Stimulated activated CD8-positive, alpha-beta memory T cell treated with anti-CD3 and anti-CD28 coated beads, Interleukin-2, amount 100 ng/mL, for 1 hour (primary cell): ENCODE data around the gene GRID2.

ENCODE experiments used
- DNase-seq, 2 donors: peaks; one replicate each; pipeline ENCODE4 v3.0.0-alpha.2; 2020; ENCODE audit warnings: low read depth in 2 of 2

GRID2 gene

GRCh38 chr4:92679149-92679548 is 375.4 kb downstream of the GRID2 start:
- DNase-seq, result no peak

GRCh38 chr4:92714640-92715039 is 410.9 kb downstream of the GRID2 start:
- DNase-seq, result no peak

GRCh38 chr4:92733231-92733630 is 429.5 kb downstream of the GRID2 start:
- DNase-seq, result no peak

GRCh38 chr4:92735025-92735665 is 431.4 kb downstream of the GRID2 start:
- DNase-seq, result no peak

- no peak for DNase-seq
Observed at GRCh38 chr4:92760433-92760832, 456.7 kb downstream of the GRID2 start.

- DNase-seq, result no peak
Observed at GRCh38 chr4:92776080-92776479, 472.3 kb downstream of the GRID2 start.

GRCh38 chr4:92789741-92790140 is 486.0 kb downstream of the GRID2 start:
- DNase-seq, result no peak

GRCh38 chr4:92791871-92792440 is 488.2 kb downstream of the GRID2 start:
- DNase-seq, result no peak

- no peak for DNase-seq
Observed at GRCh38 chr4:92809381-92809780, 505.6 kb downstream of the GRID2 start.

- DNase-seq, result no peak
Observed at GRCh38 chr4:92812652-92813051, 508.9 kb downstream of the GRID2 start.

- no peak for DNase-seq
Observed at GRCh38 chr4:92814677-92815076, 510.9 kb downstream of the GRID2 start.

- no peak for DNase-seq
Observed at GRCh38 chr4:92825256-92825655, 521.5 kb downstream of the GRID2 start.

GRCh38 chr4:92825791-92826190 is 522.0 kb downstream of the GRID2 start:
- DNase-seq, result no peak

GRCh38 chr4:92830771-92831170 is 527.0 kb downstream of the GRID2 start:
- DNase-seq, result no peak

GRCh38 chr4:92840880-92841279 is 537.1 kb downstream of the GRID2 start:
- DNase-seq, result no peak

- no peak for DNase-seq
Observed at GRCh38 chr4:92843784-92844183, 540.0 kb downstream of the GRID2 start.

- no peak for DNase-seq
Observed at GRCh38 chr4:92847026-92847425, 543.3 kb downstream of the GRID2 start.

GRCh38 chr4:92862509-92862908 is 558.7 kb downstream of the GRID2 start:
- DNase-seq, result no peak

- no peak for DNase-seq
Observed at GRCh38 chr4:92864096-92864495, 560.3 kb downstream of the GRID2 start.

- no peak for DNase-seq
Observed at GRCh38 chr4:92872604-92873003, 568.8 kb downstream of the GRID2 start.

- DNase-seq, result no peak
Observed at GRCh38 chr4:92885632-92886031, 581.9 kb downstream of the GRID2 start.

- no peak for DNase-seq
Observed at GRCh38 chr4:92952426-92952825, 648.7 kb downstream of the GRID2 start.

- no peak for DNase-seq
Observed at GRCh38 chr4:92952897-92953296, 649.1 kb downstream of the GRID2 start.

- DNase-seq, result no peak
Observed at GRCh38 chr4:92953462-92953861, 649.7 kb downstream of the GRID2 start.
